GM21423 (cell line): Measurements from ENCODE around the gene DTHD1.

ENCODE experiments used
- ATAC-seq: cut with Tn5 transposase; IDR thresholded peaks from one replicate; pipeline ENCODE4 v1.9.1; 2021; ENCODE audit warnings: mild to moderate bottlenecking, moderate library complexity; ENCODE audit not compliant: unreplicated experiment

The DTHD1 gene

DNA sequence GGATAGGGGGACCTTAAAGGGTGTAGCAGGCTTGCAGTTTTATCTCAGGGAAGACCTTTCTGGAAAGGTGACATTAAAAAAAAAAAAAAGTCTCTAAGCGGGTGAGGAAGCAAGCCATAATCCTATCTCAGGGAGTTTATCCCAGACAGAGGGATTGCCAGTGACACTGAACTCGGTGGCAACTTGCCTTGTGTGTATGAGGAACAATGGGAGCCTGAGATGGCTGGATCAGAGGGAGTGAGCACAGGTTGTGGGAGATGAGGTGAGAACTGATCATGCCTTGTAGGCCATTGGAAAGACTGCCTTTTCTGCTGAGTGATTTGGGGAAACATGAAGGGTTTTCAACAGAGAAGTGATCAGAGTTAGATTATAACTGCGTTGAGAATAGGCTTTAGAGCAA lies 31.1 kb downstream of the DTHD1 start:
- no peak for ATAC-seq

DNA sequence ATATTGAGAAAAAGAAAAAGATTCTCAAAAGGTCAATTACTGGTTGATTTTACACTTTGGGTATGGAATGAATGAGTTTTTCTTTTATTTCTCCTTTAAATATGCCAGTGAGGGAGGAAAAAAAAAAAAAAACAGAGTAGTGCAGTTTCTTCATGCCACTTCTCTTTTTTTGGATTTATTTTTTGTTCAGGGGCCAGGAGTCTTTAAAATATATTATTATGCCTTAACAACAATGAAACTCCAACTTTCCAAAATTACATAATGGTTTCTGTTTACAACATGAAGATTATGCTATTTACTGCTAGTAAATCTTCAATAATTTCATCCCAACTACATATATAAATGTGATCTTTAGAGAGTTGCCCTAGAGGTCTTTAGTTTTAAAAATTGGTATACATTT lies 31.9 kb downstream of the DTHD1 start:
- no peak for ATAC-seq

DNA sequence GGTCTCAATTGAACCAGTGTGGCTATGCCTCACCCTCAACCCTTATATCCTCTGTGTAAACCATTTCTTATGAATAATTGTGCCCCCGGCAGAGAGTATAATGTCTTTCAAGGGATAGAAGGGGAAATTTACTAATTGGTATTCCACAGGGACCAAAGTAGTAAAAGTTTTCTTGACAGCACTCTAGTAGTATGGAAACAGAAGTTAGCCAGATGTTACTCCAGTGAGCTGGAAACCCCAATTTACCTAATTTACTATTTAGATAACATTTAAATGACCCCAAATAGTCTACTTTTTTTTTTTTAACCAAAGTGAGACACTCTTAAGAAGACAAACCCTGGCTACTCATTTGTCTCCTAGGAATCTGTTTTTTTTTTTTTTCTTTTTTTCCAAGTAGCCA lies 32.3 kb downstream of the DTHD1 start:
- ATAC-seq: no peak

DNA sequence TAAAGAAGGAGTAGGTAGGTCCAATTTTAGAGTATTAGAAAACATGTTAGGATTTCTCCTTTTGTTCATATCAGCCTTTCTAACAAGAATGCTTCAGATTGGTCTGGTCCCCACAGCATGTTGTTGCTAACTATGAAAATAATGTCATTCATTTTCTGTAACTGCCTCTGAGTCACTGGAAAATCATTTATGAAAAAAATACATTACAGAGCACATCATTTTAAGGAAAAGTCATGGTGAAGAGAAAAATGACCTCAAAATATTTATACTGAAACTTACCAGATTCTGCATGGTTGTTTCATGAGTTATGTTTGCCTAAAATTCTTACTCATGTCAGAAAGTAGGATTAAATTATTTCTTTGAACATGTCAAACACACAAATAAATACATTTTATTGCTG lies 35.2 kb downstream of the DTHD1 start:
- no peak for ATAC-seq

DNA sequence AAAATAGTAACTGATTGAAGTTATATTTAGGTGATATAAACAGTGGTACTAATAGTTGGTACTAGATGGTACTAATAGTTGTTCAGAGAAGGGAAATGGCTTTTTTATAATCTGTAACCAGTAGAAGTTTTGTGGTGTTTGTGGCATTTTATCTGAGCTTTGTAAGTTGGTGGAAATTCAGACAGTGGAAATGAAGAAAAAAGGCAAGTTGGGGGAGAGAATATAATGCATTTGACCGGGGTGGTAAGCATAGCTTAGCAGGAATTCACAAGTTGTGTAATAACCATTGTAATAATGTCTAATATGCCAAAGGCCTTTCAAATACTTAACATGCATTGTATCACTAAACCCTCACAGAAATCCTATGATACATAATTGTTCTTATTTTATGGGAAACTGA lies 36.3 kb downstream of the DTHD1 start:
- no peak for ATAC-seq

DNA sequence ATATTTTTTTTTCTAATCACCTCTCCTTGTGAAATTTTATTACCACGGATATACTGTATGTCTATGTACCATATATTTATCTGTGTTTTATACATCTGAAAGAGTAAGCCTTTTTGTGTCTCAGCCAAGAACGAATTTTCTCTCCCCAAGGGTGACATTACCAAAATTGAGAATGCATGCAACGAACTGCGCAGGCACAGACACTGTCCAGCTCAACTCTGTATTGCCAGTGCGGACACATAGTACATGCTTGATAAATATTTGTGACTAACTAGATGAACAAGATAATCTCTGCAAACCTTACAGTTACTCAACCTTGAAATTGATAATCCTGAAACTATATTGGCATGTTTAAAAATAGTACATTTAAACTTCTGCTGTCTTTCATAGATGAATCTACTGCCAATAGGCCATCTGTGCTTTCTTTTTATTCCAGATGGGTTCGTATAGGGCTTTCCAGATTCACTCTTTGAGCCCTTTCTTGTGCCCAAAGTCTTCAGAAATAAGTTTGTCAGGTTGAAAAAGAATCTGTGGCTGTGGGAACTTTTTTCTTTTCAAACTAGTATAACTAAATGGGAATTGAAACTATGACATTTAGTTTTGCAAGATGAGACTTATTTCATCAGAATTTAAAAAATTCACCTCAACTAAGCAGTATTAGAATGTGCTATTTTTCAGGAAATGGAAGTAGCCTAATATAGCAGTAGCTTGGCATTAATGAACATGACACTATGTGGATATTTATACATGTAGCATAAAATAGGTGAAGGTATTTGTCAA lies 38.9 kb downstream of the DTHD1 start:
- ATAC-seq: peak; percentile 25

DNA sequence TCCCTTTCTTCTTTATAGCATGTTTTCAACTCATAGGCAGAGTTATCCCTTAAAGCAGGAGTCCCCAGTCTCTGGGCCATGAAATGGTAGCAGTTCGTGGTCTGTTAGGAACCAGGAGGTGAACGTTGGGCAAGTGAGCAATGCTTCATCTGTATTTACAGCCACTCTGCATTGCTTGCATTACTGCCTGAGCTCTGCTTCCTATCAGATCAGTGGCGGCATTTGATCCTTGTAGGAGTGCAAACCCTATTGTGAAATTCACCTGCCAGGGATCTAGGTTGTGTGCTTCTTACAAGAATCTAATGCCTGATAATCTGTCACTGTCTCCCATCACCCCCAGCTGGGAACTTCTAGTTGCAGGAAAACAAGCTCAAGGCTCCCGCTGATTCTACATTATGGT lies 39.8 kb downstream of the DTHD1 start:
- ATAC-seq: no peak

DNA sequence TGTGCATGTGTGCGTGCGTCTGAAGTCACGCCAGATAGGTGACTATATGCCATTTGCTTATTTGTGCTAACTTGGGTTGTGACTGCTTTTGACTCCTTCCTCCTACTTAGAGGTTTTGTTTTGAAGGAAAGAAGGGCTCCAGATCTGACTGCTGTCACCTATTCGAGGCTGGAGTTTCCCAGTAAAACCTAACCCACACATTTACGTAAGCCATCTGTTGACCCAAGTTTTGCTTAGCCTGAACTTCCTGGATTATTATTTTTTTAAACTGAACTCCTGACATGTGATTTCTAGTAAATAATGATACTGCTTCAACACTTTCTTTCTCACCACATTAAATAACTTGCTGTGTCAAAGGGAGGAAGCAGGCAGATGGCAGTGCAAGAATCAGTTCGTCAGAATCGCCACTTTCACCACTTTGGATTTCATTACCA lies 41.5 kb downstream of the DTHD1 start:
- ATAC-seq: peak; percentile 32

DNA sequence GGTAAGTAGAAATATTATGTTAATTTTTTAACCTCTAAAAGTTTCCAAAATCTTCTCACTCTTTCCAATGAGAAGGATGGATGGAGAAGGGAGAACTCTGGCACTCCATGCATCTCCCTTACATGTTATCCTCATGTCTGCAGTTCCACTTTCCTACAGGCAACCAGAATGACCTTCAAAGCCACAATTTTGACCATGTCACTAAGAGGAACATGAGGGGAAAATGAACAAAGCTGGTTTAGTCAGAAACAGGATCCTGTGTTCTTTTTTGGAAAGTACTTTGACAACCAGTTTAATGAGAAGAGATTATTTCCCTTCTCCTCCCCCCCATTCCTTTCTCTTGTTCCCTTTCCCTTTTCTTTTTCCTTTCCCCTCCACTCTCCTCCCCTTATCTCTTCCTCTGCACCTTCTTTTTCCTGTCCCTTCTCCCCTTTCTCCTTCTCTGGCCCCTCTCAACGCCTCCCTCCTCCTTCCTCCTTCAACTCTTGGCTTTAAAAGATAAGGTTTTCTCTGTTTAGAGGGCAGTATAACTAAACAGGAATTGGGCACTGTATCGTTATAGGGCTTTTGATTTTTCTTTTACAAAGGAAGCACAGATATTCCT lies 42.5 kb downstream of the DTHD1 start:
- no peak for ATAC-seq

DNA sequence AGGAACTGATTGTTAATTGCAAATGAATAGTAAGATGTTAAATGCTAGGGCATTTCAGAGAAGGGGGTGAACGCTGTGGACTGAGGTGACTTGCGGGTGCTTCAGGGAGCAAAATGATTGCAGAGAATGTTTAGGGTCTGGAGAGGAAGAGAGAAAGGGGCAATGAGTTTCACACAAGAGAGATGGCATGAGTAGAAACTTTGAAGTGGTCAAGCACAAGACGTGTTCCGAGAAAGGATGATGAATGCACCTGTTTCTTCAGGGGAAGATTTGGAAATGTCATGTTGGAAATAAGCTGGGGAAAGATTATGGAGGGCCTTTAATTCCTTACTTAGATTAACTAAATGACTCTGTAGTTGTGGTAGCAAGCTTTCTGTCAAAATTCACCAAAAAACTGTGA lies 43.4 kb downstream of the DTHD1 start:
- ATAC-seq: no peak

DNA sequence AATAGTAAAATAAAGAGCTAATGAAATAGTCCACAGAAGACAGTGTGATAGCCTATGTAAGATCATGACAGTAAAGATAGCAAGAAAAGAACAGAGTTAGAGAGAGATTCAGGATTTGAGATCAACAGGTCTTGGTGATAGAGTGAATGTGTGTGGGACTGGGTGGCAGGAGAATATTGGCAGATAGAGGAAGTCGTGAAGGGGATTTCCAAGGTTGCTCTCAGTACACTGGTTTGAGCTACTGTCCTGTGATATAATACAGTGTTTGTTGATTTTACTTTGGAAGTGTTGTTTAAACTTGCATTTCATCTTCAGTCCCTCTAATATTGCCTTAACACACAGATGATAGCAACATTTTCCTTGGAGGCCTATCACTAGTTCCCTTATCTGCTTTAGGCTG lies 44.1 kb downstream of the DTHD1 start:
- ATAC-seq: peak; percentile 68

DNA sequence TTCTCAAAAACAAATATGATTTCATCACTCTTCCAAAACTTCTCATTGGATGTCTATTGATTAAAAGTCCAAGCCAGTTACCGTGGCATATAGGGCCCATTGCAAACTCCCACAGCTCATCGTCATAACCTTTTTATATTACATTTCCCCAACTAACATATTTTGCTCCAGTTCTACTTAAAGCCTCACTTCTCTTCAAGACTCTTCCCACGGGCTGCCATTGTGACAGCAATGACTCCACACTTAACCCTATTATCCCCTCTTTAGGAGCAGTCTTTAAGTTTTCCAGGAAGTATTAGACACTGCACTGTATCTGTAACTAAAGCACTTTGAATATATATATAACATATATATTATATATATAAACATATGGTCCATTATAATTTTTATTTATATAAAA lies 44.5 kb downstream of the DTHD1 start:
- no peak for ATAC-seq

DNA sequence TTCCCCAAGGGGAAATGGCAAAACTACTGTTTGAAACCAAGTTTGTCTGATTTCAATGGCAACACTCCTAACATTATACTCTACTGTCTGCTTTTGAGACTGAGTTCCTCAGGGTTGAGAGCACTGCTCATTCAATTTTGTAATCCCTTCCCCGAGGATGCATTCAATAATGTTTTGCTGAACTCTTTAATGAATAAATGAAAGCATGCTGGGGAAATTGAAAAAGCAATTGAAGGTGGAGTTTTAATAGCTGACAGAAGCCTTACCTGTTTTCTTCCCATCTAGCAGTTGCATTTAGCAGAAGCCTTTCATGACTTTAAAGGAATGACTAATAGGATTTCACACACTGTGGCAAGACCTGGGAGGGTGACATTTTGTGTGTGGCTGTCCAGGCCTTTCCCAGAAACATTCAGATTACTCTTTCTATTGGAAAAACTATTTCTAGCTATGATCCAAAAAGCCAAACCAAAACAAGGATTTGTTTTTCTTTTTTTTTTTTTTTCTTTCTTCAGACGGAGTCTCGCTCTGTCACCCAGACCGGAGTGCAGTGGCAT lies 45.1 kb downstream of the DTHD1 start:
- no peak for ATAC-seq

DNA sequence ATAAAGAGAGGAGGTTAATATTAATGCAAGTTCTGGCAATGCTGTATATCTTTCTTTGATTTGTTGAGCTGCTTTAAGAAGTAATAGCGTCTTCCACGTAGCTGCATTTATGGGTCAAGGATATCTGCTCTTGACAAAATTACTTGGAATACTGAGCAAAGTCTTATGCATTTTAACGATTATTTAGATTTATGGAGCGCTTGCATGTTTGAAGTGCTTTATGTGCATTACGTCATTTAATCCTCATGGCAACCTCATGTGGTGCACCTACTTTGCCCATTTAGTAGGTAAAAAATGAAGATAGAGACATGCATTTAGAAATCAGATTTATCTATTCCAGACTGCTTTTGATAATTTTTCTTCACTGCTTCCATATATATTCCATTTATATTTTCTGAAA lies 46.0 kb downstream of the DTHD1 start:
- no peak for ATAC-seq

DNA sequence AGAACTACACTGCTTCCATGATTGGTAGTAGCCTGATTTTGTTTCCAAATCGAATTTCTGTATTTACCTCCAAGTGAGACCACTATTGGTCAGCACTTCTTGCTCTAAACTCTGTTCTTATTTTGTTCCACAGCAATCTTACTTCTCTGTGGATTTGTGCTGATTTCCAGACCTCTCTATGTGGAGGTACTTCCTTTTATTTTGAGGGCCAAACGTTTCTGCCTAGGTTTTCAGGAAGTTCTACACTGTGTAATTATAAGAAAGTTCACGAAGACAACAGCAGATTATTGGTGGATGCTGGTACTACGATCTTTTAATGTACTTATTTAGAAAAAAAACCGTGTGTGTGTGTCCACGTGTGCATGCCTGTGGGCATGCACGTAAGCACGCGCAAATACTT lies 46.7 kb downstream of the DTHD1 start:
- no peak for ATAC-seq

DNA sequence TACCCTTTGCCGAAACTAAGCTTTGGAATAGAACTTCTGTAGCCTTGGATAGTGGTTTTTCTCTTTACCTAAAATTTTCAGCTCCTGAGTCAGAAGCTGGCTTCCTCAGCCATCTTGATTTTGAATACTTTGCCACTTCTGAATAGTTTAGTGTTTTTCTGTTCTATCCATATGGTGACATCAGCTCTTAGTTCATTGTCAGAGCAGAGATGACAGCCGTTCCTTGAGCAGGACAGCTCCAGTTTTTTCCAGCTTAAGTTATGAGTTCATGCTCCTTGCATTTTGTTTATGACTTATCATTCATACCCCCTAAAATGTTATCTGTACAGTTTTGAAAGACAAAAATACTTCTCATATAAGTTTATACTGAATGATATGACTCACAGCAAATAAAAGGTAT lies 47.8 kb downstream of the DTHD1 start:
- ATAC-seq: no peak

DNA sequence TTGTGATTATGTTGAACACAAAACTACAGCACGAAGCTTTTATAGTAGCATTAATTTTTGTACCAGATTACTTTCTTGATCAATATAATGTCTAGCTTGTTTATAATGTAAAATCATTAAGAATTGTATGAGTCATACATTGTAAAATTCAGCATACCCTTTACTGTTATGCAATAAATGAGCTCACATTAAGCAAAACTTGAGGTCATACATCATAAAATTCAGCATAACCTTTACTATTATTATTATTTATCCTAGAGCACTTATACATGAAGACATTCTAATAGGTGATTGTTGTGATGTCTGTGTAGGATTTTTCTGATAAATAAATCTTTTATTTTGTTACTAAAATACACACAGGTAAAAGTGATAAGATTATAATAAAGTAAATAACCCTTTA lies 49.4 kb downstream of the DTHD1 start:
- no peak for ATAC-seq

DNA sequence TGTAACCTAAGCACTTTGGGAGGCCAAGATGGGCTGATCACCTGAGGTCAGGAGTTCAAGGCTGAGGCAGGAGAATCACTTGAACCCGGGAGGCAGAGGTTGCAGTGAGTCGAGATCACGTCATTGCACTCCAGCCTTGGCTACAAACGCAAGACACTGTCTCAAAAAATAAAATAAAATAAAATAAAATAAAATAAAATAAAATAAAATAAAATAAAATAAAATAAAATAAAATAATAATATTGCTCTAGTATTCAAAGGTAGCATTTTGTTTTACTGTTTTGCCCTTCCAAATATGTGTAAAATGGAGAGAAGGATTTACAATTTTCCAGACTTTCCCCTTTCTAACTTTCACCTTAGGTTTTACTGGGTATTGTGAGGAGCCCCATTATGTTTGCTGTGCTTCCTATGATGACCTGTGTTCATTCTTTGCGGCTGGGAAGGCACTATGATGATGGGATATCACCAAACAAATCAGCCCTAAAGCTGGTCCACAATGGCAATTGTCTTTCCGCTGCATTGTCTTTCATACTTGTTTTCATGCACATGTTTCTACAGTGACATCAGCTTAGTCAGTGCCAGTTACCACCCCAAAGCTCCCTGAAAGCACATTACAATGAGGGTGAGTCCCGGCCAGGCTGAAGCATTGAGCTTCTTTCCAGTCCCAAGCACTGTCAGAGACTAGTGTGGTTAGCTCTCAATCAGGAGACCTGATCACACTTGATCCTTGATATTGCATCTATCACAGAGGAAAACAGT lies 50.8 kb downstream of the DTHD1 start:
- peak; percentile 73 for ATAC-seq

DNA sequence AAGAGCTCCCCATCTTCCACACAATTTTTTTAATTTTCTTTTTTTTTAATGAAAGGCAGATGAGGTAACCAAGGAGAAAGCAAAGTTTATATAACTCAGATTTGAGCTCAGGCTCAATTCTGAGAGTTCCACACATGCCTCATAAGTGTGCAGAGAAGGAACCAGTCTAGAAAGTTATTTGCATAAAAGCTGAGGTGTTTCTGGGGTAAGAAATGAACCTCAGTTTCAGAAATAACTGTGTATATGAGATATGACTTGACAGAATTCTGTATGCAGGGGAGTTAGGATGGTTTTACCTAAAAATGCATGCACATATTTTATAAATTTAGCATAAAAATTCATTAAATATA lies 51.3 kb downstream of the DTHD1 start:
- peak; percentile 97 for ATAC-seq

DNA sequence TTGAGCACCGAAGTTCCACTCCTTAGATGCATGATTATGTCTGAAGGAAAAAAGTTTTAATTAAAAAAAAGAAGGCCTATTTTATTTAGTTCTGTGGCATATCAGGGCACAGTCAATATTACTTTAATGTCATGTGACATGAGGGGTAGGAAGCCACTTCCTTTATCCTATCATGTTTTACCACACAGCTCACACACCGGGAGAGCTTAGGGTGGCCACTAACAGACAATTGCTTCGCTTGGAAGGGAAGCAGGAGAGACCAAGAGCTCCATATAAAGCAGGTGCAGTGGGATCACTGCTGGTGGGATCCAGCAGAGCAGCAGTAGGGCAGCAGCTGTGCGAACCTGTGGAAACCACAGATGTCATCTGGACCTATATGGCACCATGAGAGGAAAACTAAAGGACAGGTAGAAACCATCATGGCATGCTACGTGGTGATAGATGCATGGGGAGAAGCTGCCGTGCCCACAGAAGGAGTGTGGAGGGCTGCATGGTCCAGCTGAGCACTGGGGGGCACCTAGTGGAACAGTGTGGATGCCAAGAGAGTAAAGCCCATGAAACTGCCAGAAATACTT lies 52.0 kb downstream of the DTHD1 start:
- no peak for ATAC-seq

DNA sequence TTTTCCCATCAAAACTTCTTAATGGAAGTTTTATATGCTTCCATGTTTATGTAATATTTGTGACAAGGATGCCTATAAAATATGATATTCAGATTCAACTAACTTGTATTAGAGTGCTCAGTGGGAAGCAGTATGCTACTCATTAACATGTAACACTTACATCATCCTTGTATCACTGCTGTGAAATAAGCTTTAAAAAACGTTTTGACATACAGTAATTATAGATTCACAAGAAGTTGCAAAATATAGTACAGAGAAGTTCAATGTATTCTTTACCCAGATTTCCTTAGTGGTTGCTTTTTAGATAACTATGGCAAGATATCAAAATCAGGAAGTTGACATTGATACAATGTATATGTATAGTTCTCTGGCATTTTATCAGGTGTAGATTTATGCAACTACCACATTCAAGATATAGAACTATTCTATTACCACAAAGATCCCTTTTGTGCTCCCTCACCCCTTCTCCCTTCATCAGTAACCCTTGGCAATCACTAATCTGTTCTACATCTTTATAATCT lies 56.3 kb downstream of the DTHD1 start:
- no peak for ATAC-seq
